SK-N-SH (cell line): Measurements from ENCODE around the gene COX4I2.

Experiments
- EP300 ChIP-seq, 2 experiments: IDR thresholded peaks; 2 replicates each; pipeline versions ENCODE4 v1.4.0 to v1.6.1; 2012; ENCODE audit warnings: borderline replicate concordance in 1 of 2, low read depth in 1 of 2, low read length in 1 of 2
- EZH2phosphoT487 ChIP-seq: fragments of 200-600 bp; sonication (generic); IDR thresholded peaks from 2 replicates; pipeline ENCODE4 v1.6.1; 2017; ENCODE audit warnings: low read depth, mixed run types, mild to moderate bottlenecking, antibody characterized with exemption, moderate library complexity, borderline replicate concordance
- TAF1 ChIP-seq: IDR thresholded peaks from 2 replicates; pipeline ENCODE4 v1.6.1; 2012; ENCODE audit warnings: low read depth, mild to moderate bottlenecking, low read length, moderate library complexity, borderline replicate concordance
- TF ChIP-seq, protein P1 (sequence below): IDR thresholded peaks from 2 replicates; pipeline ENCODE4 v1.4.0; 2012; ENCODE audit warnings: low read depth

DNA sequence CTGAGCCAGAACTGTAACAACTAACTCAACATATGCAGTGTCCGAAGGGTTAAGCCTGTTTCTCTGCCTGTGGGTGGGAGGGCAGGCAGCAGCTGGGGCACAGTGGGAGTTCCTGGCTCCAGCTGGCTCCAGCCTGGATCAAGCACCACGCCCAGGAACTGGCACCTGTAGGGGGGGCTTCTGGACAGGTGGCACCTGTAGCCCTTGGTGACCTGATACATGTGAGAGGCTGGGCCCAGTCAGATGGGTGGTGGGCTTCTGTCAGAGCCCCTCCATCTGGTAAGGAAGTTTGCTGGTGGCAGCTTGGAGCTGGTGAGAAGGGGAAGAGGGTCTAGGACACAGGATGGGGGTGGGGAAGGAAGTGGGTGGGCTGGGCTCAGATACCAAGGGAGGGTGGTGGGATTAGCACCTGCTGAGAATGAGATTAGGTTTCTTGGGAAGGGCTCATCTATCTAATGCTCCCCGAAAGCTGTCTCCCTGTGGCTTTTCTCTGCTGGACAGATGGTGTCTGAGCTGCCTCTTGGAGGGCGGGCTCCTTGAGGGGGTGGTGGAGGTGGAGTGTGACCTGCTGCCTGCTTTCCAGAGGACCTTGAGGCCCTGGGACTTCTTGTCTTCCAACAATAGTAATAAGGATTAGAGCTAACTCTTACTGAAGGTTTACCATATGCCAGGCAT lies 56.4 kb downstream of the COX4I2 start:
- TF ChIP-seq EZH2phosphoT487 (no peak), TAF1 (no peak), EP300 (IDR thresholded peaks at IDR 0.05; ENCODE audit: borderline replicate concordance in 1 of 2, low read depth in 1 of 2, low read length in 1 of 2) (no peak)
- TF ChIP-seq, protein P1, sequence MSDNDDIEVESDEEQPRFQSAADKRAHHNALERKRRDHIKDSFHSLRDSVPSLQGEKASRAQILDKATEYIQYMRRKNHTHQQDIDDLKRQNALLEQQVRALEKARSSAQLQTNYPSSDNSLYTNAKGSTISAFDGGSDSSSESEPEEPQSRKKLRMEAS, result no peak
